Stimulated activated CD4-positive, alpha-beta T cell treated with anti-CD3 and anti-CD28 coated beads, Interleukin-1b, Interleukin-23, amount 100 ng/mL, for 48 hours (primary cell): ENCODE results near the gene BCO2.

Experiments used
- DNase-seq: peaks from one replicate; pipeline ENCODE4 v3.0.0-alpha.2; 2020

BCO2 gene

DNA sequence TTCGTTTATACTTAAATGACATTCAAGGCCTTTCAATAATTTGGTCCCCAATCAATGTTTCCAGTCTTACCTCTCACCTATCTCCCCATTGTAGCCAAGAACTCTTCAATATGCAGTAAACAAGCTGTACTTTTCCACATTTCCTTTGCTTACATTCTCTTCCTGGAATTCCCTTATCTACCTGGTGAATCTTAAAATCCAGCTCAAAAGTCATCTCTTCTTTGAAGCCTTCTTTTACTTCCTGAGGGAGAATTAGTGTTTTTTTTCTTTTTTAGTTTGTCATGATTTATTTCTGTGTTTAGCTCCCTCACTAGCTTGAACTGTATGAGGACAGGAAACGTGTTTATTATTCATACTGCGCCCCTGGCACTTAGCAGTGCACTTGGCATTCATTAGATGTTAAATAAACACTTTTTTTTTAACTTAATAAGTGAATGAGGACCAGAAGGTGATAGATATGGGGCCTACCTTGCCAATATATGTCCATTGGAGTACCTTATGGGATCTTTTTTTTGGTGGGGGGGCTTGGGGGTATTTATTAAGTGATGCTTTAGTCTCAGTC lies 46.0 kb downstream of the BCO2 start:
- no peak for DNase-seq

DNA sequence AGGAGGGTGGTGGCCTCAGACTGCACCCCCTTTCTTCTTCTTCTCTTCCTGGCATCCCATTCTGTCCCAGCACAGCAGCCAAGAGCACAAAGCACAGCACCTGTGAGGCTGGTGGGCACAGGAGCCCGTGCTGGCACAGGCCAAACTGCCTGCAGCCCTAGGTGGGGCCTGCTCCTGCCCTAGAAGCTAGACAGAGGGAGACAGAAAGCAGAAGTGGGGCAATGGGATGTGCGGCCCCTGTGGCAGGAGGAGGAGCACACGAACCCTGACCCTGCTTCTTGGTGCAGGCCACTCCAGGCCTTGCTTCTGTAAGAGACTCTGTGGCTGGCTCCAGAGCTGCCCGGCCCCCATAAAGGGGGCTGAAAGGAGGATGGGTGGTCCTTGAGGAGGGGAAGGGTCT lies 47.0 kb downstream of the BCO2 start:
- no peak for DNase-seq

DNA sequence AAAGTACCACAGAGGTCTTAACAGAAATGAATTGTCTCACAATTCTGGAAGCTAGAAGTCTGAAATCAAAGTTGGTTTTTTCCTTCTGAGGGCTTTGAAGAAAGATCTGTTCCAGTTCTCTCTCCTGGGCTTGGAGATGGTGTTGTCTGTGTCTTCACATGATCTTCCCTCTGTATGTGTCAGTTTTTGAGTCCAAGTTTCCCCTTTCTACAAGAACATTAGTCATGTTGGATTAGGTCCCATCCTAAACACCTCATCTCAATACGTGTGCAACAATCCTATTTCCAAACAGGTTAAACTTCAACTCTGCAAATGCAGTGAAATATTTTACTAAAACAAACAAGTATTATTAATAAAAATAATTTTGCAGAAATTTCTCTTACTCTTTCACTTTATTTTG lies 47.8 kb downstream of the BCO2 start:
- DNase-seq = no peak

DNA sequence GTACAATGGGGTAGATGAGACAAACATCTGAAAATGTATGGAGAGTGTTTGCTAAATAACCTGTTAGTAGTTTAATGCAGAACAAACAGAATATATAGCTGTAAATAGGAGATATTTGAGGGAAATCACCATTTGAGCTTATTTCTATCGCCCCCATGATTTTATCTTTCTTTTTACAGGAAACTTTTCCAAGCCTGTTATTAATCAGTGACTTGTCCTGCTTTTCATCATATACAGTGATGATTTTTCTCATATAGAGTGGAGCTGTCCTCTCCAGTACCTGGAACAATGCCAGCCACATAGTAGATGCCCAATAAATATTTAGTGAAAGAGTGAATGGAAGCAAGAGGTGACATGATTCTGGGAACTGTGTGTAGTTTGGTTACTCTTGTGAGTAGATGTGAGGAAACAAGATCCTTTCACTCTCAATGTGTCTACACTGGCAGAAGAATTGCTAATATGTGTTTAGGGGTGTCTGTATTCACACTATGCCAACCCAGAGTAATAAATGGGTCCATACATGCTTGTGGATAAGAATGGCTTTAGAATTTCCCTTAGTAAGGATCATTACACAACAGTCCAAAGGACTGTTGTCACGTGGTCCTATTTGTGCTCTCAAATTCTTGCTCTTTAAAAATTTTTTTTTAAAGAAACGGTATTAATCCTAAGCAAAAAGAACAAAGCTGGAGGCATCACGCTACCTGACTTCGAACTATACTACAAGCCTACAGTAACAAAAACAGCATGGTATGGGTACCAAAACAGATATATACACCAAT lies 48.6 kb downstream of the BCO2 start:
- DNase-seq = no peak

DNA sequence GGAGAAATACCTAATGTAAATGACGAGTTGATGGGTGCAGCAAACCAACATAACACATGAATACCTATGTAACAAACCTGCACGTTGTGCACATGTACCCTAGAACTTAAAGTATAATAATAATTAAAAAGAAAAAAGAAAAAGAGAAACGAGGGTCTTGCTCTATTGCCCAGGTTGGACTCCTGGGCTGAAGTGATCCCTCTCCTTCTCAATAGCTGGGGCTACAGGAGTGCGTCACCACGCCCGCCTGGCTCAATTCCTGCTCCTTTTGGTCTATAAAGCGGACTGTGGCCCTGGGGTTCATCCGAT lies 50.4 kb downstream of the BCO2 start:
- DNase-seq = no peak

DNA sequence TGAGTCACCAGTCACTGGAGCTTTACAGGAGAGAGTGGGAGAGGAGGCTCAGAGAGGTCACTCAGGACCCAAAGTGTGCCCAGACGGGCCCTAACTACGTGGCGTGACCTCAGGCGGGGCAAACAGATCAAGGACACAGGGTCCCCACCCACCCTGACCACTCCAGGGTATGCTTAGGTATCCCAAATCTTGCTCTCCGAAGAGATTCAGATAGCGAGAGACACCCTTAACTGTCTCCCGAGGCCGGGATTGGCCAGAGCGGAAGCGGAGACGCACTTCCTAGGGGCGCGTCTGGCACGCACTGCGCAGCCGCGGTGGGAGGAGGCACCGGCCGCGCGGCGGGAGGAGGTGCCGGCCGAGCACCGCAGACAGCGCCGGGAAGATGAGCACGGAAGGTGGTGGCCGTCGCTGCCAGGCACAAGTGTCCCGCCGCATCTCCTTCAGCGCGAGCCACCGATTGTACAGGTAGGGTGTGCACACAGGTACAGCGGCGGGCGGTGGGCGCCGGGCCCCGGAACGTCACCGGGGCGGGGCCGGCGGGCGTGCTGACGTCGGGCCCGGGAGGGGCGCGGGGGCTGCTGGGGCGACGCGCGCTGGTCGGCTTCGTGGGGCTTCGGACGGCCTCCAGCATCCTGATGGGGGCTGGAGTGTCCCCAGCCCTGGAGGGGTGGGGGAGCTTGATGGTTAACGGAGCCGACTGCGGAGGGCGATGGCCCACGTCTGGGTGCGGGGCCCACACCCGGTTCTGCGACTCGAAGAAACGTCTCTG lies 50.9 kb downstream of the BCO2 start, which contains the start of gene PTS:
Gene PTS, plus strand, starts transcription at position 367 of the 769 bp plus-strand sequence. Its CDS starts 16 bp downstream, at position 383.
- peak; percentile 80 for DNase-seq

DNA sequence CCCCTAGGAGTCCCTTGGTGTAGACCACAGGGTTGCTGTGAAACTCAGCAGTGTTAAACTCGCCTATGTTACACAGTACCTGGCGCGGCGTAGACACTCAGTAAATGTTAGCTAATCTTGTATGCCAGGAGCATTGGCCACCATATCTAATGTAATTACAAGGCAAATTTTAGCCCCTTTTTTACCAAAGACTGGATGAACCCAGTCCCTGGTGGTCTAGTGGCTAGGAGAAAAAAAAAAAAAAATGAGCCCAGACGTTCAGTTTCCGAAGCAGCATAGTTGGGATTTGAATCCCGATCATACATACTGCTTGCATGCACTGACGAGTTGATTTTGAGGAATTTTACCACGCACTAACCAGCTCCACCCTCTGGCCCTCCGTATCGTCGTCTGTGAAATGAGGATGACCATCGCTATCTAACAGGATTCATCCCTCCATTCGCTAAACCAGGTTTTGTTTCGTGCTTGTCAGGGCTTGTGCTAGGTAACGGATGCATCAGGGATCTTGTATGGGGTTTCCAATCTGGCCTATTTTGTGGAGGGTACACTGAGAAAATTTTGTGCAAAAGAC lies 51.6 kb downstream of the BCO2 start:
- DNase-seq = no peak

DNA sequence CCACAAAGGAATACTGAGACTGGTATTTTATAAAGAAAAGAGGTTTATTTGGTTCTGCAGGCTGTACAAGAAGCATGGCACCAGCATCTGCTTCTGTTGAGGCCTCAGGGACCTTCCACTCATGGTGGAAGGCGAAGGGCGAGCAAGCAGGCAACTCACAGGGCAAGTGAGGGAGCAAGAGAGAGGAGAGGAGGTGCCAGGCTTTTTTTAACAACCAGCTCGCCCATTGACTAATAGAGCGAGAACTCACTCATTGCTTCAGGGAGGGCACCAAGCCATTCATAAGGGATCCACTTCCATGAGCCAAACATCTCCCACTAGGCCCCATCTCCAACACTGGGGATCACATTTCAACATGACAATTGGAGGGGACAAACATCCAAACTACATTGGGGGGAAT lies 52.2 kb downstream of the BCO2 start:
- no peak for DNase-seq

DNA sequence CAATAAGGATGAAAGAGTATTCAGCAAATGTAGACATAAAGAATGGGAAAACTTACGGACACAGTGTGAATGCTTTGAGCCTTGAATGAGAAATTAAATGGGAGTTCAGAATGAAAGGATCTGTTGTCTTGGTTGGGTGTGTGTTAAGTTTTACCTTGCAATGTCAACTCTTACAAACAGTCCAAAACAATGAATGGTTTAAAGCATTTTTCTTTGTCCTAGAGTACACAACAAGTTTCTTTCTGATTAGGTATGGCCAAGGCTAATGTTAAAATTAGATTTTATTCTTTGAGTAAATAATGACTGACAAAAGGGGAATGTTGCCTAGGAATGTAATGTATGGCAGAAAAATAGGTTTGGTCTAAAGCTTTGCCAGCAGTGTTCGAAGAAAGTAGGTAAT lies 53.4 kb downstream of the BCO2 start:
- DNase-seq = no peak

DNA sequence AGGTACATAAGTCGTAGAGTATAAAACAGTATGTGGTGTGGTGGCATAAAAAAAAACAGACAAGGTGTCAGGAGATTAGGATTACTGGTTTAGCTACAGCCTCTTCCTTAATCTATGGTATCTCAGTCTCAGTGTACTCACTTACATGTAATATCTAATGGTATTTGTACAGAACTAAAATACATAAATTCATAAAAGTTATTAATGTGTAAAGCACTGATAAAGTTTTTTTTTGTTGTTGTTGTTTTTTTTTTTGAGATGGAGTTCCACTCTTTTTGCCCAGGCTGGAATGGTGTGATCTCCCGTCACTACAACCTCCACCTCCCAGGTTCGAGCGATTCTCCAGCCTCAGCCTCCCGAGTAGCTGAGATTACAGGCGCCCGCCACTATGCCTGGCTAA lies 53.8 kb downstream of the BCO2 start:
- no peak for DNase-seq

DNA sequence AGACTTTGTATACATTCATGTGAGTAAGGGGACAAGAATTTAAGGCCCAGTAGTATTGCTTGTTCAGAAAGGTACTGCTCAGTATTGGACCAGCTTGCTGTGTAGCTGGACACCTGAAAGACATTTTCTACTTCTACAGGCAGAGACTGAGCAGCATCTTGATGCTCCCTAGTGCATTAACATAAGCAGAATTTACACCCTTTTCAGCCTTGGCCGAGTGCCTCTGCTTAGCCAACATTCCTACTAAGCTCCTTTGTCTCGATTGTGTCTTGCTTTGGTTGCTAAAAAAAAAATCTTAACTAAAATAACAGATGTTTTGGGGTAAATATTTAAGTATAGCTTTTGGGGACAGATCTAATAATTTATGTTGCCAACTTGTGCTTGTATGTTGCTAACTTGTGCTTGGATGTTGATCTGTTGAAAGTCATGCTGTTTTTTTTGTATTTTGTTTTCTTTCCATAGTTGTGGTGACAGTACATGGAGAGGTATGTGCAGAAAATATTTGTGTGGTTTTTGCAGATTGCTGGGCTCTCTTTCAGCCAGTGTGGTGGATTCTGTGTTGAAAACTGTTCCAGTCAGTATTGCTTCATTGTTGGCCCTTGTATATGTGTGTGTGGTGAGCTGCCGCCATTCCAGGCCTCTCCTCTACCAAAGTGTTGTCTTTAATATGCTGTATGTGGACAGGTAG lies 54.6 kb downstream of the BCO2 start:
- no peak for DNase-seq

DNA sequence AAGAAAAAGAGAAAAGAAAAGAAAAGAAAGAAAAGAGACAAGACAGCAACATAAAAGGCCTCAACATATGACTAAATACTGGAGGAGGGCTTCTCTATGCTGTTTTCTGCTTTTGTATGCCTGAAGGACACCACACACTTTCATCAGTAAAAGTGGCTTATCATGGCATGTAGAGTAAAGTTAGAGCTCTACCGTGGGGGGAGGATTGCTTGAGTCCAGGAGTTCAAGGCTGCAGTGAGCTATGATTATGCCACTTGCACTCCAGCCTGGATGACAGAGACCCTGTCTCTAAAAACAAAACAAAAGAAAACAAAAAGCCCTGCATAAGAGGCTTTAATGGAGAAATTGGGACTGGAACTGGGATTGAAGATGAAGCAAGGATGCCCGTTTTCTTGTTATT lies 56.6 kb downstream of the BCO2 start:
- DNase-seq = no peak

DNA sequence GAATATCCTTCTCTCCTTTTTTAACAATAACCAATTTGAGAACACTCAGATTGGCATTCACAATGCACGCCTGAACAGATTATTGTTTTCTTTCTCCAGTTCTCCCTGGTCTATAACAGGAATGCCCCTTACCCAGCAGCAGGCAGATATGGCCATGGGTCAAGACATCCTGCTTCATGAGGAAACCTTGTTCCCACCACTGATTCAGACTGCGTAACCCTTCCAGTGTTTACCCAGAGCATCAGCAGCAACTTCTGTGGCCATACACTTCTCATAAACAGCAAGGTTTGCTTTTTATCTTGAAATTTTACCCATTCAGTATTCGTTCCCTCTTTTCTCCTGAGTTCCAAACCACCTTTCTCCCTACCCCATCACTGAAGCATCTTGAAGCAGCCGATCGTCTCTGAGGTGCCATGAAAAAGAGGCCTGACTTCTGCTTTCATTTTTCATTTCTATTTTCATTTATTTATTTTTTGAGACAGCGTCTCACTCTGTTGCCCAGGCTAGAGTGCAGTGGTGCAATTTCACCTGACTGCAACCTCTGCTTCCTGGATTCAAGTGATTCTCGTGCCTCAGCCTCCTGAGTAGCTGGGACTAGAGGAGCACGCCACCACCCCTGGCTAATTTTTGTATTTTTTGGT lies 60.6 kb downstream of the BCO2 start:
- no peak for DNase-seq

DNA sequence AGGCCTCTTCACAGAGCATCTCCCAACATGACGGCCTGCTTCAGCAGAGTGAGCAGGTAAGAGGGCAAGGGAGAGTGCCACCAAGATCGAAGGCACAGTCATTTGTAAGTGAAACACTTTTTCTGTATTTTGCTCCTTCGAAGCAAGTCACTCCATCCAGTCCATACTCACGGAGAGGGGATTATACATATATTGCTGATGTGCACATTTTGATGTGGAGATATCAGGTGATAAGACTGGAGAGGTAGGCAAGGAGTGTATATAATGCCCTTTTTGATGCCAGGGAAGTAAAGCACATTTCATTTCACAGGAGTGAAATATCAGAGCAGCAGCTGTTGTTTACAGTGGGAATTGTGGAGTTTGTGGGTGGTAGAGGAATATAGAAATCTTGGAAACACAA lies 62.1 kb downstream of the BCO2 start:
- no peak for DNase-seq

DNA sequence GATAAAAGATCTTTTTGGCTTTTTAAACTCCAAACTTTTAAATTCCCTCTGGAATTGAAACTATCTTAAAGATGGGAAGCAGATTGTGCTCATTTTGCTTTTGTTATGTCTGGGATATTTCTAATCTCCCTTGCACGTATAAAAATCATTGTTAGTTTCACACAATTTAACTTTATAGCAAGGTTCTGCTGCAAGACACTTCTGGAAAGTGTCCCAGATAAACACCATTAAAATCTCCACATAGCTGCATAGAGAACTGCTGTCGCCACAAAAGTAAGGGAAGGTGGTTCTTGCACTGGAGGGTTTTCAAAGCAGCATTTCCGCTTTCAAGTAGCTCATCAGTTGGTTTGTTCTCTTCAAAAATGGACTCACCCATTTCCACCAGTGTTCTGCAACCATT lies 62.7 kb downstream of the BCO2 start:
- no peak for DNase-seq

DNA sequence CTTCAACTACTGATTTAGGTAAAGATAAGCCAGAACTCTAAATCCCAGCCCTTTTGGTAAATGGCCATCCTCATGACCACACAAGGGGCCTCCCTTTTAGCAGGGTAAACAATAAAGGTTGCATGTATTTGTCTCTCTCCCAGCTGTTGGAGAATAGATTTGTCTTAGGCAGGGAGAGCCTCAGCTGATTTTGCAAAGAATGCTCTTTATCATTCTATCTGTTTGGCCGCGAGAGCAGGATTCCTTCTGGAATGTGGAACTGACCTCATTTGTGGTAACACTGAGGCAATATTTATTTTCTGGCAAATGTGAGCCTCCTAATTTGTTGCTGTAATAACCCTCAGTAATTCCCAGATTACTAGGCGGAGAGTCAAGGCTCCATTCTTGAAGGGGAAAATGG lies 66.2 kb downstream of the BCO2 start:
- no peak for DNase-seq

DNA sequence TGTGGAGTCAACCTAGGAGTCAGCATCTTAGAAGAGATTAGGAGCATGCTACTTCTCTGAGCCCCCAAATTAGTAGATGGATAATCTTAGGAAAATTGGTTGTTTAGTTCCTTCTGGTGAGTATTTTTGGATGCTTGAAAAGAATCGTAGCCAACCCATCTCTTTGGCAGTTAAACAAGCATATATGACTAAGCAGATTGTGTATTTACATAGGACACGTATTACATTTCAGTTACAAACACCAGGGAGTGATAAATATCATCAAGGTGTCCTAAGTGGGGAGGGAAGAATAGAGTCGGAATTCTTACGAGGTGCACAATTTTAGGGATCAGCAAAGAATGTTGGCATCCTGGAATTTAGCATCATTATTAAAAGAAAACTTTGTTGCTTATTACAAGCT lies 71.9 kb downstream of the BCO2 start:
- DNase-seq = no peak

DNA sequence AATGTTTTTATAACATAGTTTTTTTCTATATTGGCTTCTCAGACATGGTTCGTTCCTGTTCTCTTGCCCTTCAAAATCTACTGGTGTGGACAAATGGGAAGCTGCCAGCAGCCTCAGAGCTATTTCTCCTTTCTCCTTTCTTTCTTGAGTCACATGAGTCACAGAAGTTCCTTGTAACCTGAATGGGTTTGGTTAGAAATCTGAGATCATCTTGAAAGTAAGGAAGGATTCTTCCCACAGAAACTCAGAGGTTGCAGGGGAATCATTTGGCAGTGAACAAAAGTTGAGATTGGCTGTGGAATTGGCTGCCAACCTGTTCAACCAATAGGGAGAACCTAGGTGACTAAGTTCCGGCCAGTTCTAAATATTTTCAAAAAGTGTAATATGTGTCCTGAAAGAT lies 72.9 kb downstream of the BCO2 start:
- no peak for DNase-seq

DNA sequence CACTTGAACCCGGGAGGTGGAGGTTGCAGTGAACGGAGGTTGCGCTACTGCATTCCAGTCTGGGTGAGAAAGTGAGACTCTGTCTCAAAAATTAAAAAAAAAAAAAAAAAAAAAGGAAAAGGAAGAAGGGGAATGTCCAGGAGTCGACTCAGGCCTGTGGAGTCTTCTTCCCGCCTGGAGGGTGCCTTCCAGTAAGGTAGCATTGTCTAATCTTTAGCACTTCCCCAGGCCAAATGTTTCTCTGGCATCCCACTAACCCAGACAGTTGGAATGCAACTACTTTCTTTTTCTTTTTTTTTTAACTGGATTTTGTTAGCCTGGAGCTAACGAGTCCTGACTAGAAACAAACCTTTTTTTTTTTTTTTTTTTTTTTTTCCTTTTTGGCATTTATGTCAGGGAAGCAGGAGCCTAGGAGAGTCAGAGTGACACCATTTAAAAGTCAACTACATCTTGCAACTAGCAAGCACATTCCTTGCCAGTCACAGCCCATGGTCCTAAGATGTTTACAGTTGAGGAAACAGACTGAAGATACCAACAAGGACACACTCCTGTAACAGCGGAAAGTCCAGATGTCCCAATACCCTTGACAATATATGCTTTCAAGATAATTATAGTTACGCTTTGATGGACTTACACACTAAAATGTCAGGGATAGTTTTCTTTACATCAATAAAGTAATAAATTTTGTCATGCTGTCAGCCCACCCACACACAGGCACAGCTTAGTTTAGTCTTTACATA lies 74.7 kb downstream of the BCO2 start:
- no peak for DNase-seq

DNA sequence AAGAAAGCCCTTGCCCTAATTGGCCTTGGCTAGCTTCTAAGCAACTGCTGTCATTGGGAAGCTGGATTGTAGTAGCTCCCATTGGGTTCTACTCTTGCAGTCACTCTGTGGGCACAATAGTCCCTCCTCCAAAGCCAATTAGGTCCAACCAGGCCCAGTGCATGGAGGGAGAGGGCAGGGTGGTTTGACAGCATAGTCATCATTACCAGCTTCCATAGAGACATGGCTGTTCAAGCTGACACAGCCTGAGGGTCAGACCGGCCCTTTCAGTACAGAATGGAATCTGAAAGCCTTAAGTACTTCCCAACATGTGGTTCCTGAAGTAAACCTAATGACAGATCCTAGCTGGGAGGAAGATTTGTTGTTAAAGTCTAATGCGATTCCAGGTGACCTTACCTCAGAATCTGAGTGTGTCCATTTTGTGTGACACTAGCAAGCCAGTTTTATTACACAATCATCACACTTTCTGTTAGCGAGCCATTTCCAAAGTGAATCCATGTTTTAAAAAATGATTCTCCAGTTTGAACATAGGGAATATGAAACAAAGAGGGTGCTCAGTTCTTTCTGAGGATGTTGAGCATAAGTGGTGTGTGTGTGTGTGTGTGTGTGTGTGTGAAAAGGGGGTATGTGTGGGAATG lies 78.4 kb downstream of the BCO2 start:
- DNase-seq = no peak

DNA sequence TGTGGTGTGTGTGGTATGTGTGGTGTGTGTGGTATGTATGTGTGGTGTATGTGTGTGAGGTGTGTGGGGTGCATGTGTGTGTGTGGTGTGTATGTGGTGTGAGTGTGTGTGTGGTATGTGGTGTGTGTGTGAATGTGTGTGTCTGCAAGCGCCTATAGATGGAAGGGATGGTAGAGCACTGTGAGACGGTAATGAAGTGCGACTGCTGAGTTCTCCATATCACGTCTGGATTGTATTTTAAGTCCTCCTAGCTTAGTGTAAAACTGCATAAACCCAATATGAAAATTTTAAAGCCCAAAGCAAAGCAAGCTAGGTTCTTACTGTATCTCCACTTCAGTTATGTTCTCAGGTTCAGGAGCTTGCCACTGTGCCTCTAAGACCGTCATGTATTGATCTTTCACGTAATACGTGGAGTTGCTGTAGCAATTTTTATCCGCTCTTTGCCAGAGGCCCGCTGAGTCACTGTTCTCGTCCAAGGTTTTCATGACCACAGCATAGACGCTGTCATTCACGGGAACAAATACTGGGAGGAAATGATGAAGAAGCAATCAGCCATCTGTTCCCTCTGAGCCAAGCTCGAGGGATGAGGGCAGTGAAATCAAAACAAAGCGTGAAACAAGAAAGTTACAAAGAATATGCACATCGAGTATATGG lies 79.9 kb downstream of the BCO2 start:
- no peak for DNase-seq
